Loucy (cell line): ENCODE data around the gene XRCC3.

Experiments
- H2AFZ ChIP-seq: fragments of 200-600 bp; sonication (generic); 2 replicates; pipeline ENCODE4 v1.6.0; 2016; ENCODE audit warnings: antibody characterized with exemption, mild to moderate bottlenecking, low read length, moderate library complexity
- H3F3A ChIP-seq: fragments of 200-600 bp; 2 replicates; pipeline ENCODE4 v1.6.0; 2016; ENCODE audit warnings: antibody characterized with exemption, low read depth, mild to moderate bottlenecking
- H3K27me3 ChIP-seq: fragments of 200-600 bp; sonication (generic); 2 replicates; pipeline ENCODE4 v1.6.1; 2014; ENCODE audit warnings: low read length, mild to moderate bottlenecking; ENCODE audit not compliant: insufficient read depth, poor library complexity, severe bottlenecking
- H3K36me3 ChIP-seq: fragments of 200-600 bp; sonication (generic); 2 replicates; pipeline ENCODE4 v1.6.1; 2016; ENCODE audit warnings: low read length; ENCODE audit not compliant: insufficient read depth
- H3K4me1 ChIP-seq: fragments of 200-600 bp; sonication (generic); 2 replicates; pipeline ENCODE4 v1.5.1; 2014; ENCODE audit warnings: low read length, mild to moderate bottlenecking; ENCODE audit not compliant: insufficient read depth, poor library complexity, severe bottlenecking
- H3K4me2 ChIP-seq: fragments of 200-600 bp; sonication (generic); 2 replicates; pipeline ENCODE4 v1.6.0; 2014; ENCODE audit warnings: antibody characterized with exemption, low read length, low read depth, mild to moderate bottlenecking; ENCODE audit not compliant: poor library complexity, severe bottlenecking
- H3K4me3 ChIP-seq: fragments of 200-600 bp; sonication (generic); 2 replicates; pipeline ENCODE4 v1.5.1; 2014; ENCODE audit warnings: low read length, mild to moderate bottlenecking, mixed read lengths; ENCODE audit not compliant: poor library complexity, severe bottlenecking
- H3K79me2 ChIP-seq: fragments of 200-600 bp; sonication (generic); 2 replicates; pipeline ENCODE4 v1.6.1; 2014; ENCODE audit warnings: low read length; ENCODE audit not compliant: insufficient read depth
- H3K9ac ChIP-seq: fragments of 200-600 bp; sonication (generic); 2 replicates; pipeline ENCODE4 v1.6.0; 2014; ENCODE audit warnings: mild to moderate bottlenecking, low read depth, low read length, moderate library complexity; ENCODE audit not compliant: poor library complexity, severe bottlenecking
- H3K9me2 ChIP-seq: fragments of 200-600 bp; sonication (generic); replicated peaks from 2 replicates; pipeline ENCODE4 v1.6.1; 2016; ENCODE audit warnings: low read depth, low read length, mixed read lengths
- H3K9me3 ChIP-seq: fragments of 200-600 bp; sonication (generic); 2 replicates; pipeline ENCODE4 v1.6.1; 2014; ENCODE audit warnings: mild to moderate bottlenecking, antibody characterized with exemption, low read length, low read depth; ENCODE audit not compliant: insufficient read depth
- H4K20me1 ChIP-seq: fragments of 200-600 bp; sonication (generic); 2 replicates; pipeline ENCODE4 v1.6.0; 2014; ENCODE audit warnings: antibody characterized with exemption, low read length, mild to moderate bottlenecking; ENCODE audit not compliant: insufficient read depth, poor library complexity, severe bottlenecking
- CTCF ChIP-seq: fragments of 200-600 bp; sonication (generic); conservative IDR thresholded peaks from 2 replicates; pipeline ENCODE4 v1.5.1; 2014; ENCODE audit warnings: mild to moderate bottlenecking, antibody characterized with exemption, low read length
- EZH2phosphoT487 ChIP-seq: fragments of 200-600 bp; IDR thresholded peaks from 2 replicates; pipeline ENCODE4 v1.6.1; 2018; ENCODE audit warnings: antibody characterized with exemption, mild to moderate bottlenecking, moderate library complexity, borderline replicate concordance

Gene XRCC3

DNA sequence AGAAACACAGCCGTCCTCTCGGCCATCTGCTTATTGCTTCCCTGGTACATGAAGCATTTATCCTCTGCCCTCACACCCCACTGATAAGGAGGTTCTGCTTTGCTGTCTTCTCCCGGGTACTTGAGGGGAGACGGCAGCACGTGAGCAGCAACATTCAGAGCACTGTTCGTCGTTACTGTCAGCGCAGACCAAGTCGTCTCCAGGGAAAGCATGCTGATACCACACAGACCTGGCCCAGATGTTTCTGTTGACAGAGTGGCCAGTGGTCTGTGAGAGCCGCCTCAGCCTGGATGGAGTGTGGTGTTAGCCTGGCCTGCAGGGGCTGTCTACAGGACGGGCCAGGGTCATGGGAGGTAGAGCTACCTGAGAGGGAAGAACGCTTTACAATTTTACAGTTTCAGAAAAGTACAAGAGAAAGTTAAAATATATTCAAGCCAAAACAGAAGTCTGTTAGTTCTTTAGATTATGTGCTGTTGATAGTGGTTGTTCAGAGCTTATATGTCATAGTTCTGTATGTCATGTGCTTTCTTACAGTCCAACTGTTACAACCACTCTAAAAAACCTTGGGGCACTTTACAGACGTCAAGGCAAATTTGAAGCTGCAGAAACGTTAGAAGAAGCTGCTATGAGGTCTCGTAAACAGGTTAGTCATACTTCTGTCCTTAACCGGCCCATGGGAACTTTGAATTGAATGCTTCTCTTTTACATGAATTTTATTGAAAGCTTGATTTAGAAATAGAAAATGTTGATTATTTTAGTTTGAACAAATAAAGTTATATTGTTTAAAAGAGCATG, 38.2 kb downstream of the XRCC3 start:
- Histone ChIP-seq H3K9me2 (no peaks in the 10 kb centered on the region), H2AFZ (no peak overlapping the region), H3K27me3 (no peaks in the 10 kb centered on the region), H3K79me2 (no peaks in the 10 kb centered on the region), H3K36me3 (peaks cover 82% of the 10 kb centered on the region), H4K20me1 (no peaks in the 10 kb centered on the region), H3K4me2 (no peak overlapping the region), H3K4me3 (no peak overlapping the region), H3K4me1 (no peaks in the 10 kb centered on the region), H3K9ac (no peak overlapping the region), H3F3A (no peaks in the 10 kb centered on the region), H3K9me3 (no peaks in the 10 kb centered on the region)
- TF ChIP-seq CTCF (no peak), EZH2phosphoT487 (no peak)

DNA sequence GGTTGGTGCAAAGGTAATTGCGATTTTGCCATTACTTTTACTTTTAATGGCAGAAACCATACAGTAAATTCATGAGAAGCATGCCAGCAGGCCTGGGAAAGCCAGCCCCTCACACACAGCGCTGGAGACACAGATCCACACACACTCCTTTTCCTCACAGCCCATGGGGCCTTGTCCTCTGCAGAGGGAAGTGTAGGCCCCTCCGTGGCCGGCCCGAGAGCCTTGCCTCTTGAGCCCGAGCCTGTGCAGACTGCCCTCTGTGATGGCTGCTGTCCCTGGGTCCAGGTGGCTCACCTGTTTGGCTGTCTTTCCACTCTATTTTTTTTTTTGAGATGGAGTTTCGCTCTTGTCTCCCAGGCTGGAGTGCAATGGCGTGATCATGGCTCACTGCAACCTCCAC, 39.3 kb downstream of the XRCC3 start:
- peaks cover 89% of the 10 kb centered on the region for H3K36me3 ChIP-seq
- TF ChIP-seq CTCF (no peak), EZH2phosphoT487 (no peak)
- H3K9me2 ChIP-seq: no peaks in the 10 kb centered on the region
- H3K4me3 ChIP-seq: no peak overlapping the region
- H3K9ac ChIP-seq: no peak overlapping the region
- no peak overlapping the region for H2AFZ ChIP-seq
- H3K4me1 ChIP-seq: no peaks in the 10 kb centered on the region
- H3K79me2 ChIP-seq: no peaks in the 10 kb centered on the region
- H4K20me1 ChIP-seq: no peaks in the 10 kb centered on the region
- H3K4me2 ChIP-seq: no peak overlapping the region
- no peaks in the 10 kb centered on the region for H3K9me3 ChIP-seq
- no peaks in the 10 kb centered on the region for H3F3A ChIP-seq
- no peaks in the 10 kb centered on the region for H3K27me3 ChIP-seq

GRCh38 chr14:103671911-103672310, 43.3 kb downstream of the XRCC3 start:
- Histone ChIP-seq H2AFZ (no peak overlapping the region), H3K36me3 (peaks cover 87% of the 10 kb centered on the region), H3K9ac (no peak overlapping the region), H3K4me3 (no peak overlapping the region), H3K9me3 (no peaks in the 10 kb centered on the region), H3K4me2 (no peak overlapping the region), H3K4me1 (no peaks in the 10 kb centered on the region), H3K27me3 (no peaks in the 10 kb centered on the region), H3K79me2 (no peaks in the 10 kb centered on the region), H3K9me2 (no peaks in the 10 kb centered on the region), H3F3A (no peaks in the 10 kb centered on the region), H4K20me1 (no peaks in the 10 kb centered on the region)
- TF ChIP-seq CTCF (no peak), EZH2phosphoT487 (no peak)
